ENCODE data around the gene TIMM17A. TPM values are rescaled to one million over a fixed set of nuclear protein-coding genes. Genes with fewer than 3 reads are reported as not detected.
"Not testable (repeated sequence)": the region's sequence is repeated elsewhere in the genome, so short reads cannot be mapped to it uniquely, and the experiment has no call there.

The TIMM17A gene
- total RNA-seq, 2 experiments from 2014 or later: 34.0 to 39.5 TPM

DNA sequence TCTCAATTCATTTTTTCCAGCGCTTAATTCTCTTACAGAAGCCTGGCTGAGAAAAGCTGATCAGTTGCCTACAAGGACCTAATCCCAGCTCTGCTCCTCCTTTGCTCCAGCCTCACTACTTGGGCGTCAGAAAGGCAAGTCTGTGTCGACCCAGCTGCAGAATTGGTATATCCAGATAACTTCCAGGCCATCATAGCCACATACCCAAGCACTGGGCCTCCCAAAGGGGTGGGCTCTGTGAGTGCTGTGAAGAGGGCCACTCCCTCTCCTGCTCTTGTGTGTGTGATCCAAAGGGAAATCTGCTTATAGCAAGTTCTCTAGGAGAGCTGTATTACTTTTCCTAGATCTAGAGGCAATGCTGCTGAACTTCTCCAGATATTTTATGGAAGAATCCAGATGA, 27.0 kb upstream of the TIMM17A start:
- DNase-seq (no peak), ATAC-seq (ENCODE audit: low read depth) (no peak)
- Mint-ChIP-seq H3K4me3 (no peak overlapping the region), H3K27ac (no peak overlapping the region), H3K9me3 (no peaks in the 10 kb centered on the region), H3K36me3 (no peaks in the 10 kb centered on the region), H3K27me3 (peaks cover 14% of the 10 kb centered on the region), H3K4me1 (no peaks in the 10 kb centered on the region)
- POLR2A ChIA-PET: no interaction called here

DNA sequence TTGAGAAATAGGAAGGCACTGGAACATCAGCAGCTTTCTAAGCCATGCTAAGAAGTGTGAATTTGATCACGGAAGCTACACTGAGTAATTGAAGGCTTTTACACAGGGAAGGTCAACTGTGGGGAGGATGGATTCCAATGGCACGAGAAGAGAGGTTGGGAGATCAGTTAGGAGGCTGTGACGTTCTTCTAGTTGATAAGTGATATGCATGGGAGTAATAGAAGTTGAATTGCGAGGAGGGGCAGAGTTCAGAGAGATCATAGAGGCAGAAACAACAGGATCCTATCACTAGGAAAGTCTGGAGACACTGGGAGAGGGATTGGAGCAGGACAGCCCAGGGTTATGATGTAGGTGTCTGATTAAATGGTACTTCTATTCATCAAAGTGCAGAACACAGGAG, 25.2 kb upstream of the TIMM17A start:
- peaks cover 20% of the 10 kb centered on the region for H3K27me3 Mint-ChIP-seq
- POLR2A ChIA-PET: no interaction called here
- no peaks in the 10 kb centered on the region for H3K36me3 Mint-ChIP-seq
- H3K4me3 Mint-ChIP-seq: no peak overlapping the region
- no peak overlapping the region for H3K27ac Mint-ChIP-seq
- ATAC-seq (ENCODE audit: low read depth) (no peak), DNase-seq (no peak)
- H3K9me3 Mint-ChIP-seq: no peaks in the 10 kb centered on the region
- H3K4me1 Mint-ChIP-seq: no peaks in the 10 kb centered on the region

DNA sequence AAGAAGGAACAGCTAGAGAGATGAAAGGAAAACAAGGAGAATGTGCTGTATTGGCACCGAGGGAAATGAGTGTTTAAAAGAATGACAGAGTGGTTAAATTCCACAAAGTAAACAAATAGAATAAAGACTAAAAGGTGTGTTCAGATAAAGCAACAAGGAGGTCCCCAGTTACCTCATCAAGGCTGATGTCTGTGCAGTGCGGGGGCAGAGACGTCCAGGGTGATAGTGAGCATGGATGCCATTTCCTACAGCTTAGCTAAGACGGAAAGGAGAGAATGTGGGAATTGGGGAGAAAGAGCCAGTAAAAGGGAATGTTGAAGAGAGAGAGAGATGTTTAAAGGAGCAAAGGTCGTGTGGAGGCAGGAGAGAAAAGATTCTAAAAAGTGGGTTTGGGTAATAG, 24.5 kb upstream of the TIMM17A start:
- Mint-ChIP-seq H3K4me1 (no peaks in the 10 kb centered on the region), H3K36me3 (no peaks in the 10 kb centered on the region), H3K9me3 (no peaks in the 10 kb centered on the region), H3K27me3 (peaks cover 21% of the 10 kb centered on the region), H3K4me3 (no peak overlapping the region), H3K27ac (no peak overlapping the region)
- DNase-seq (no peak), ATAC-seq (ENCODE audit: low read depth) (no peak)
- POLR2A ChIA-PET: no interaction called here

DNA sequence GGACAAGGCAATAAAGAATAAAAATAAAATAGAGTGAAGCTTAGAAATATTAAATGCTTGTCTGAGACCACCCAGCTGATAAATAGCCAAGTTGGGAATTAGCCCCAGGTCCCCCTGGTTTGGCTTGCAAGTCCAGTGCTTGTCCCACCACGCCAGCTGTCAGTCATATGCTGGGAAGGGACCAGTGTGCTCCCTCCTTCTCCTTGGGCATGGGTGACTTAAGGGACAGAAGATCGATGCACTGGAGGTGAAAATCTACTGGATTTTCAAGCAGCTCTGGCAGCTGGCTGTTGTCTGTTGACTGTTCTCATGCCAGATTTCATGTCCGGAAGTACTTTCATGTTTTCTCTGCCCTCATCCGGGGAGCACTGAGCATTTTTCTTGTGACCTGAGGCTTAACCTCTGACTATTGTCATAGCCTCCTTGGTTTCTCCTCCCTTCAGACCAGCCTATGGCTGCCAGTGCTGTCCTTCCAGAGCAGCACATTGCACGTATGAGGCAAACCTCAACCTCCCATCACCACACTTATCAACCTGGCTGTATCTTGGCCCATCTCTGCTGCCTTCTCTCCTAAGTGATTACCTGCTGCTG, 21.4 kb upstream of the TIMM17A start:
- Mint-ChIP-seq H3K36me3 (no peaks in the 10 kb centered on the region), H3K27ac (no peak overlapping the region), H3K4me1 (no peaks in the 10 kb centered on the region), H3K27me3 (peaks cover 17% of the 10 kb centered on the region), H3K4me3 (no peak overlapping the region), H3K9me3 (no peaks in the 10 kb centered on the region)
- ATAC-seq (ENCODE audit: low read depth) (no peak), DNase-seq (no peak)
- POLR2A ChIA-PET: no interaction called here

- Mint-ChIP-seq H3K27me3 (peaks cover 21% of the 10 kb centered on the region), H3K27ac (no peak overlapping the region), H3K9me3 (no peaks in the 10 kb centered on the region), H3K36me3 (no peaks in the 10 kb centered on the region), H3K4me3 (no peak overlapping the region), H3K4me1 (no peaks in the 10 kb centered on the region)
- ATAC-seq (ENCODE audit: low read depth): no peak
- DNase-seq: no peak
- POLR2A ChIA-PET: no interaction called here
These were observed 17.6 kb upstream of the TIMM17A start for GRCh38 chr1:201937624-201938213.

DNA sequence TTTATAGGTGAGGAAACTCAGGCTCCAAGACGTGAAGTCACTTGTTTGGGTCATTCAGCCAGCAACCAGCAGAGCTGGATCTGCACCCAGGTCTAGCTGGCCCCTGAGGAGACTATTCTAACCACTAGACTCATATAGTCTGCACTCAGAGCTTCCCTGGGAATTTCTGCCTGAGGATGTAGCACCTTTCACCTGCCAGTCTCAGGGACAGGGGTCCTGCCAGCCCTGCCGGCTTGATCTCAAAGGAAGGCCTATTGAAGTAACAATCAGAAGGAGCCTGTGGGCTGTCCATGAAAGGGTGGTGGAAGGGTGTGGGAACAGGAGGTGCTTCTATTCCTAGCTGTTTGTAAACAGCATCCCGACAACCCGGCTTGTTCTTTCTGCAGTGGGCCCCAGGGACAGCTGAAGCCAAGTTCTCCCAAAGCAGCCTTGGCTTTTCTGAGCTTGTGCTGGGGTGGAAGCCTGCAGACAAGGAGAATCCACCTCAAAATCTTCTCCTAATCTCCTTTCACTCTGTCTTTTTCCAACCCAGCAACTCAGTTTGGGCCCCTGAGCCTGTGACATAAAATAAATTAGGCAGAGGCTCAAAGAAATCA, 16.8 kb upstream of the TIMM17A start:
- no peak overlapping the region for H3K4me3 Mint-ChIP-seq
- POLR2A ChIA-PET: no interaction called here

DNA sequence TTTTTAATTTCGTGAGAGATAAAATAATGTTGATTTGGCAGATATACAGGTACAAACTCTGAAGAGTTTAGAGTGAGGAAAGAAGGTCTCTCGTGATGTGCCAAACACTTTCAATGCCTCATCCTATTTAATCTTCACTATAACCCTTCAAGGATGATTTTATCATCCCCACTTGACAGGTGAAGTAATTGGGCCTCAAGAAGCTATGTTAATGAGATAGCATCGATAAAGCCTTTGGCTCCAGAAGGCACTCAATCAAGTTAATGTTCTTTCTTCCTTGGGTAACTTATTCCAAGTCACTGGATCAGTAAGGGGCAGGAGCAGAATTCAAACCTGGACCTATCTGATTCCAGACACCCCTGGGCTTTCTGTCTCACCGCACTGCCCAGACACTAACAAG, 16.2 kb upstream of the TIMM17A start:
- Mint-ChIP-seq H3K4me1 (no peaks in the 10 kb centered on the region), H3K9me3 (no peaks in the 10 kb centered on the region), H3K4me3 (no peak overlapping the region), H3K27me3 (peaks cover 26% of the 10 kb centered on the region), H3K27ac (no peak overlapping the region), H3K36me3 (no peaks in the 10 kb centered on the region)
- POLR2A ChIA-PET: no interaction called here
- ATAC-seq (ENCODE audit: low read depth) (no peak), DNase-seq (no peak)

More for the DNA sequence above, 16.8 kb upstream of the TIMM17A start:
- no peak for DNase-seq
- Mint-ChIP-seq H3K27me3 (peaks cover 25% of the 10 kb centered on the region), H3K27ac (no peak overlapping the region), H3K36me3 (no peaks in the 10 kb centered on the region), H3K4me1 (no peaks in the 10 kb centered on the region), H3K9me3 (no peaks in the 10 kb centered on the region)
- ATAC-seq (ENCODE audit: low read depth): no peak

GRCh38 chr1:201939574-201939973, 15.7 kb upstream of the TIMM17A start:
- no peak for ATAC-seq (ENCODE audit: low read depth)
- POLR2A ChIA-PET: interaction anchor here (0.6 kb wide), 1 partner anchor 603 kb away, joined by 3 read pairs; no protein-coding TSS in a partner anchor
- Mint-ChIP-seq H3K4me3 (no peak overlapping the region), H3K9me3 (no peaks in the 10 kb centered on the region), H3K27ac (no peak overlapping the region), H3K36me3 (no peaks in the 10 kb centered on the region), H3K27me3 (peaks cover 26% of the 10 kb centered on the region), H3K4me1 (no peaks in the 10 kb centered on the region)
- no peak for DNase-seq

DNA sequence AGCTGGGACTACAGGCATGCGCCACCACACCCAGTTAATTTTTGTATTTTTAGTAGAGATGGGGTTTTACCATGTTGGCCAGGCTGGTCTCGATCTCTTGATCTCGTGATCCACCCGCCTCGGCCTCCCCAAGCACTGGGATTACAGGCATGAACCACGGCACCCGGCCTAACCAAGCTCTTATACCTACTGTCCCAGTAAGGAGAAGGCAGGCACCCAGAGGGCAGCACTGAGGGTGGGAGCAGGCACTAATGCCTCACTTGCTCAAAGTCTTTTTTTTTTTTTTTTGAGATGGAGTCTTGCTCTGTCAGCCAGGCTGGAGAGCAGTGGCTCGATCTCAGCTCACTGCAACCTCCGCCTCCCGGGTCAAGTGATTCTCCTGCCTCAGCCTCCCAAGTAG, 15.0 kb upstream of the TIMM17A start:
- H3K36me3 Mint-ChIP-seq; ATAC-seq (ENCODE audit: low read depth); H3K4me3 Mint-ChIP-seq; H3K9me3 Mint-ChIP-seq; POLR2A ChIA-PET; H3K4me1 Mint-ChIP-seq; H3K27ac Mint-ChIP-seq; DNase-seq: not testable (repeated sequence)
- peaks cover 26% of the 10 kb centered on the region for H3K27me3 Mint-ChIP-seq

GRCh38 chr1:201941420-201942128, 13.7 kb upstream of the TIMM17A start:
- Mint-ChIP-seq H3K27me3 (peaks cover 39% of the 10 kb centered on the region), H3K4me3 (no peak overlapping the region), H3K4me1 (peaks cover 3% of the 10 kb centered on the region), H3K36me3 (no peaks in the 10 kb centered on the region), H3K27ac (no peak overlapping the region), H3K9me3 (no peaks in the 10 kb centered on the region)
- POLR2A ChIA-PET: no interaction called here
- ATAC-seq (ENCODE audit: low read depth) (no peak), DNase-seq (no peak)

GRCh38 chr1:201942129-201942495, 13.2 kb upstream of the TIMM17A start:
- Mint-ChIP-seq H3K4me3 (no peak overlapping the region), H3K27me3 (peaks cover 42% of the 10 kb centered on the region), H3K27ac (no peak overlapping the region), H3K9me3 (no peaks in the 10 kb centered on the region), H3K4me1 (peaks cover 6% of the 10 kb centered on the region), H3K36me3 (no peaks in the 10 kb centered on the region)
- DNase-seq: no peak
- POLR2A ChIA-PET: no interaction called here
- ATAC-seq (ENCODE audit: low read depth): no peak

DNA sequence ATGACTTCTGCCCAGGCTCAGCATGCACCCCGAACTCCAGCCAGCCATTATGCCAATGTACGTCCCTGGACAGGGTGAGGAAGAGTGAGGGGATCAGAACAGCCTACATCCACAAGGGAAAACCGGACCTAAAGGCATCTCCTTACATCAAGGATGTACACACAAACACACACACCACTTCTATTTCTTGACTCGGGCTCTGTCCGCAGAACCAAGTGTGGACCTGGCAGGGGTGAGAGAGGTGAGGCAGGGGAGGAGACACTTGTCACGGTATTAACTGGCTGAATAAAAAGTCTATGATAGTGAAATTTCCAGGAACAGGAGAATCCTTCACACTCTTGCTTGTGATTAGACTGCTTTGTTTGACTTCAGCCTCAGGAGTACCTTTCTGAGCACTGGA, 11.3 kb upstream of the TIMM17A start:
- Mint-ChIP-seq H3K27ac (no peak overlapping the region), H3K27me3 (peaks cover 56% of the 10 kb centered on the region), H3K4me1 (peaks cover 6% of the 10 kb centered on the region), H3K9me3 (no peaks in the 10 kb centered on the region), H3K4me3 (no peak overlapping the region), H3K36me3 (no peaks in the 10 kb centered on the region)
- no peak for DNase-seq
- no peak for ATAC-seq (ENCODE audit: low read depth)
- POLR2A ChIA-PET: no interaction called here

- DNase-seq (no peak), ATAC-seq (ENCODE audit: low read depth) (no peak)
- Mint-ChIP-seq H3K9me3 (no peaks in the 10 kb centered on the region), H3K4me3 (no peak overlapping the region), H3K4me1 (peaks cover 6% of the 10 kb centered on the region), H3K27me3 (peaks cover 57% of the 10 kb centered on the region), H3K36me3 (no peaks in the 10 kb centered on the region), H3K27ac (no peak overlapping the region)
- POLR2A ChIA-PET: interaction anchor here (2.7 kb wide), 1 partner anchor 10 kb away, joined by 11 read pairs; the partner anchor contains the start of gene TIMM17A
These were observed 10.7 kb upstream of the TIMM17A start for GRCh38 chr1:201944639-201945038.

GRCh38 chr1:201945157-201945556, 10.1 kb upstream of the TIMM17A start:
- POLR2A ChIA-PET: interaction anchor here (2.7 kb wide), 1 partner anchor 10 kb away, joined by 11 read pairs; the partner anchor contains the start of gene TIMM17A
- Mint-ChIP-seq H3K4me3 (no peak overlapping the region), H3K4me1 (peaks cover 6% of the 10 kb centered on the region), H3K27me3 (peaks cover 57% of the 10 kb centered on the region), H3K27ac (no peak overlapping the region), H3K36me3 (no peaks in the 10 kb centered on the region), H3K9me3 (no peaks in the 10 kb centered on the region)
- DNase-seq (no peak), ATAC-seq (ENCODE audit: low read depth) (no peak)

Data from activated naive CD8-positive, alpha-beta T cell treated with anti-CD3 and anti-CD28 coated beads, Interleukin-2, amount 10 ng/mL, durations not matched to agents 7 days and 5 days (primary cell).